ENCODE measurements around the gene PDSS2.

GRCh38 chr6:107246972-107247615 is 212.3 kb downstream of the PDSS2 start:
- TF ChIP-seq CTCF (IDR thresholded peaks at IDR 0.05; ENCODE audit: low read depth, low read length, poor library complexity, severe bottlenecking): no peak
- TF ChIP-seq EZH2phosphoT487 (IDR thresholded peaks at IDR 0.05; ENCODE audit: borderline replicate concordance, low read length): no peak

Data from DOHH2 (cell line).